ENCODE results near the gene CYB561A3. TPM values are rescaled to one million over a fixed set of nuclear protein-coding genes. Genes with fewer than 3 reads are reported as not detected.

Gene CYB561A3
- total RNA-seq, 1 experiment from 2014 or later, result 19.0 TPM

Other genes starting within 250 kb of the CYB561A3 start
- 15.5 and 16.6 TPM in 2 replicates for gene VPS37C, start 200.5 kb downstream of the CYB561A3 start, total RNA-seq (2014; rRNA removed; shearing (Covaris generic))
- not detected in 2 replicates for gene PGA3, start 158.4 kb downstream of the CYB561A3 start, total RNA-seq (2014; rRNA removed; shearing (Covaris generic))
- gene PGA4, start 139.5 kb downstream of the CYB561A3 start, total RNA-seq (2014; rRNA removed; shearing (Covaris generic)), result not detected in 2 replicates
- gene PGA5, start 120.7 kb downstream of the CYB561A3 start, total RNA-seq (2014; rRNA removed; shearing (Covaris generic)), result not detected in 2 replicates
- 7.3 and 9.5 TPM in 2 replicates for gene VWCE, start 66.6 kb downstream of the CYB561A3 start, total RNA-seq (2014; rRNA removed; shearing (Covaris generic))
- 319 and 332 TPM in 2 replicates for gene DDB1, start 28.8 kb downstream of the CYB561A3 start, total RNA-seq (2014; rRNA removed; shearing (Covaris generic))
- gene TKFC, start 28.7 kb downstream of the CYB561A3 start, total RNA-seq (2014; rRNA removed; shearing (Covaris generic)), result 22.8 and 36.1 TPM in 2 replicates
- gene TMEM138, start 492 bp upstream of the CYB561A3 start, total RNA-seq (2014; rRNA removed; shearing (Covaris generic)), result 16.7 and 18.1 TPM in 2 replicates
- gene TMEM216, start 30.7 kb upstream of the CYB561A3 start, total RNA-seq (2014; rRNA removed; shearing (Covaris generic)), result not detected in 2 replicates
- 29.5 and 39.1 TPM in 2 replicates for gene CPSF7, start 68.1 kb upstream of the CYB561A3 start, total RNA-seq (2014; rRNA removed; shearing (Covaris generic))
- 19.5 and 22.3 TPM in 2 replicates for gene SDHAF2, start 68.2 kb upstream of the CYB561A3 start, total RNA-seq (2014; rRNA removed; shearing (Covaris generic))
- 2.5 and 4.6 TPM in 2 replicates for gene LRRC10B, start 146.9 kb upstream of the CYB561A3 start, total RNA-seq (2014; rRNA removed; shearing (Covaris generic))
- 1.6 and 3.4 TPM in 2 replicates for gene SYT7, start 219.2 kb upstream of the CYB561A3 start, total RNA-seq (2014; rRNA removed; shearing (Covaris generic))